Right lobe of liver (tissue), 6 donors: ENCODE results near the gene UBE4B. TPM values are rescaled to one million over a fixed set of nuclear protein-coding genes. Genes with fewer than 3 reads are reported as not detected.

Experiments used
- ATAC-seq, 4 donors: fragments of 200-7000 bp; cut with Tn5 transposase; one replicate each; pipeline ENCODE4 v1.9.1; 2020; ENCODE audit warnings: mild to moderate bottlenecking in 4 of 4, moderate library complexity in 4 of 4
- DNase-seq, 3 donors: peaks; one replicate each; pipeline ENCODE4 v3.0.0-alpha.2; 2020
- H3K27ac ChIP-seq, 3 donors: fragments of 200-600 bp; one replicate each; pipeline ENCODE4 v1.8.0; 2022
- H3K27me3 ChIP-seq, 2 donors: fragments of 200-600 bp; one replicate each; pipeline ENCODE4 v1.8.0; 2022
- H3K36me3 ChIP-seq, 4 donors: fragments of 200-600 bp; sonication (generic) in 1 of 4; one replicate each; pipeline versions ENCODE4 v1.5.1 to v1.8.0; 2017 to 2022; ENCODE audit warnings: control low read depth in 1 of 4
- H3K4me1 ChIP-seq, 4 donors: fragments of 200-600 bp; sonication (generic) in 1 of 4; one replicate each; pipeline versions ENCODE4 v1.5.1 to v1.8.0; 2017 to 2022; ENCODE audit warnings: control low read depth in 1 of 4
- H3K4me3 ChIP-seq, 3 donors: fragments of 200-600 bp; one replicate each; pipeline ENCODE4 v1.8.0; 2022
- H3K9me3 ChIP-seq, 4 donors: fragments of 200-600 bp; sonication (generic) in 1 of 4; one replicate each; pipeline versions ENCODE4 v1.5.1 to v1.8.0; 2017 to 2022; ENCODE audit warnings: control low read depth in 1 of 4
- POLR2A ChIP-seq: fragments of 450-650 bp; IDR thresholded peaks from one replicate; pipeline ENCODE4 v1.6.1; 2017; ENCODE audit warnings: antibody characterized with exemption, mild to moderate bottlenecking
- WGBS: methylation state at CpG from one replicate; pipeline ENCODE4 v1.1.6; 2018; ENCODE audit warnings: low coverage, low lambda C conversion rate; ENCODE audit not compliant: insufficient coverage; ENCODE audit errors: missing lambda C conversion rate; 5-methylcytosine and 5-hydroxymethylcytosine counted together
- intact Hi-C, 2 donors: fragments of 100-400 bp; cut with DNase I; formaldehyde crosslinking; loops; one replicate each; pipeline versions ENCODE4 v1.11.2 to v1.14.1; 2022
- total RNA-seq, 6 experiments: library from RNA; depleted of rRNA in 2 of 6; stranded (reverse); fragments of >200 nt in 2 of 6; fragmentation: NEBNext Ultra II Directional in 3 of 6; extraction: Animal tissue kit (Norgen Biotek cat#: 25700) in 3 of 6; gene quantifications; one replicate each; pipeline versions ENCODE4 v1.1.0 to v1.2.4, GENCODE V29; 2016 to 2023
- TF ChIP-seq, protein P1 (sequence below), 4 donors: fragments of 200-600 bp in 3 of 4; fragments of 450-650 bp in 1 of 4; IDR thresholded peaks; one replicate each; pipeline versions ENCODE4 v1.5.1 to v1.8.0; 2016 to 2022; ENCODE audit warnings: antibody characterized with exemption in 4 of 4, mild to moderate bottlenecking in 2 of 4
- donor health status: DM: no; HTN: yes; CAD: no.
- donor health status: DM: no; HTN: no; CAD: no.
- donor health status: DM: no; HTN: no; CAD: no.
- donor health status: DM: no; HTN: yes; CAD: no.
- donor health status: DM: no; HTN: yes; CAD: no.

The UBE4B gene
- total RNA-seq, 6 experiments from 2014 or later = 11.4 to 27.9 (median 22.6) TPM

DNA sequence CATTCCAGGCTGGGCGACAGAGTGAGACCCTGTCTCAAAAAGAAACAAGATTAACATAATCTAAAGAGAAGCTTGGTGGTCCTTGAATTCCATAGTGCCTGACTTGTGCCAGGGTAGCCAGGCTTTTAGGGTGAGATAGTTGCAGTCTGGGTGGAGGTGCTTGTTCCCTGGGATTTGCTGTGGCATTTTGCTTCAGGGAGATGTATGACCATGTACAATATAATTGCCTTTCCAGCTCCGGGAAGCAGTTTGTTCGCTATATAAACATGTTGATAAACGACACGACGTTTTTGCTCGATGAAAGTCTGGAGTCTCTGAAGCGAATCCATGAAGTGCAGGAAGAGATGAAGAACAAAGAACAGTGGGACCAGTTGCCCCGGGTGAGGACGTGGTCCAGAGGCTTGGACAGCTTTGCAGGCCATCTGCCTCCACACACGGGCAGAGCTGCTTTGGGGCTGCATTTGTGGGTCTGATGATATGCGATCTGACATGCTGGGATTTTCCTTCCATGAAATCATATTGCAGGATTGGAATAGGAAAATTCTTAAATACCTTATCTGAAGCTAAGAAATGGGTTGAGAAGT is 128.2 kb downstream of the UBE4B start:
- Histone ChIP-seq H3K27ac (no peak overlapping the region), H3K4me1 (no peaks in the 10 kb centered on the region), H3K9me3 (no peaks in the 10 kb centered on the region), H3K36me3 (peaks cover 0 to 23% (median 5%) of the 10 kb centered on the region in 4 donors), H3K4me3 (no peak overlapping the region), H3K27me3 (no peaks in the 10 kb centered on the region)
- DNase-seq (no peak), ATAC-seq (no peak)
- TF ChIP-seq, protein P1, sequence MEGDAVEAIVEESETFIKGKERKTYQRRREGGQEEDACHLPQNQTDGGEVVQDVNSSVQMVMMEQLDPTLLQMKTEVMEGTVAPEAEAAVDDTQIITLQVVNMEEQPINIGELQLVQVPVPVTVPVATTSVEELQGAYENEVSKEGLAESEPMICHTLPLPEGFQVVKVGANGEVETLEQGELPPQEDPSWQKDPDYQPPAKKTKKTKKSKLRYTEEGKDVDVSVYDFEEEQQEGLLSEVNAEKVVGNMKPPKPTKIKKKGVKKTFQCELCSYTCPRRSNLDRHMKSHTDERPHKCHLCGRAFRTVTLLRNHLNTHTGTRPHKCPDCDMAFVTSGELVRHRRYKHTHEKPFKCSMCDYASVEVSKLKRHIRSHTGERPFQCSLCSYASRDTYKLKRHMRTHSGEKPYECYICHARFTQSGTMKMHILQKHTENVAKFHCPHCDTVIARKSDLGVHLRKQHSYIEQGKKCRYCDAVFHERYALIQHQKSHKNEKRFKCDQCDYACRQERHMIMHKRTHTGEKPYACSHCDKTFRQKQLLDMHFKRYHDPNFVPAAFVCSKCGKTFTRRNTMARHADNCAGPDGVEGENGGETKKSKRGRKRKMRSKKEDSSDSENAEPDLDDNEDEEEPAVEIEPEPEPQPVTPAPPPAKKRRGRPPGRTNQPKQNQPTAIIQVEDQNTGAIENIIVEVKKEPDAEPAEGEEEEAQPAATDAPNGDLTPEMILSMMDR (IDR thresholded peaks at IDR 0.05) = no peak
- no peak for TF ChIP-seq POLR2A
- 66% methylated on average over 9 of the region's 12 CpGs for WGBS
- intact Hi-C loops = no loop called here

DNA sequence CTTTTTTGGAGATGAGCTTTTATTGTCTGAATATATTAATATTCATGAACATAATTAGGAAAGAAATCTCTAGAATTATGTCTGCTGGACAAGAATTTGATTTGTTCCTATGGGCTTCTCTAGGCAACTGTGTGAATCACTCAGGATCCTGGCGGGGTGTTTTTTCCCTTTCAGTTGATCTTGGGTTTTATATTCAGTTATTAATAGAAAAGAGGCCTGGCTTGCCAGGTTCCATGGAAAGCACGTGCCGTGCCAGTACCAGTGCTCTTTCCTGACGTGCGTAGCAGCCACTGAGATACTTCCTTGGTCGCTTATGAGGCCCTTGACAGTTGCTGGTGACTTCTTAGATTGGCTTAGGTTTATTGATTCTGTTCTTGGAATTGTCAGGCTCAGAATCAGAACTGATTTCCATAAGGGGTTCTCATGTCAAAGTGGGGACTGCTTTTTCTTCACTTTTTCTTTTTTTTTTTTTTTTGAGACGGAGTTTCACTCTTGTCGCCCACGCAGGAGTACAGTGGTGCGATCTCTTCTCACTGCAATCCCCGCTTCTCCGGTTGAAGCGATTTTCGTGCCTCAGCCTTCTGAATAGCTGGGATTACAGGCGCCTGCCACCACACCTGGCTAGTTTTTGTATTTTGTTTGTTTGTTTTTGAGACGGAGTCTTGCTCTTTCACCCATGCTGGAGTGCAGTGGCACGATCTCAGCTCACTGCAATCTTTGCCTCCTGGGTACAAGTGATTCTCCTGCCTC is 129.0 kb downstream of the UBE4B start:
- no peaks in the 10 kb centered on the region for H3K4me1 ChIP-seq
- no peak overlapping the region for H3K27ac ChIP-seq
- no peaks in the 10 kb centered on the region for H3K9me3 ChIP-seq
- ATAC-seq (no peak), DNase-seq (no peak)
- intact Hi-C loops = no loop called here
- no peaks in the 10 kb centered on the region for H3K27me3 ChIP-seq
- no peak for TF ChIP-seq POLR2A
- TF ChIP-seq, protein P1 (IDR thresholded peaks at IDR 0.05) = no peak
- H3K36me3 ChIP-seq = peaks cover 0 to 25% (median 5%) of the 10 kb centered on the region in 4 donors
- H3K4me3 ChIP-seq = no peak overlapping the region
- WGBS = 86% methylated on average over 16 of the region's 17 CpGs

DNA sequence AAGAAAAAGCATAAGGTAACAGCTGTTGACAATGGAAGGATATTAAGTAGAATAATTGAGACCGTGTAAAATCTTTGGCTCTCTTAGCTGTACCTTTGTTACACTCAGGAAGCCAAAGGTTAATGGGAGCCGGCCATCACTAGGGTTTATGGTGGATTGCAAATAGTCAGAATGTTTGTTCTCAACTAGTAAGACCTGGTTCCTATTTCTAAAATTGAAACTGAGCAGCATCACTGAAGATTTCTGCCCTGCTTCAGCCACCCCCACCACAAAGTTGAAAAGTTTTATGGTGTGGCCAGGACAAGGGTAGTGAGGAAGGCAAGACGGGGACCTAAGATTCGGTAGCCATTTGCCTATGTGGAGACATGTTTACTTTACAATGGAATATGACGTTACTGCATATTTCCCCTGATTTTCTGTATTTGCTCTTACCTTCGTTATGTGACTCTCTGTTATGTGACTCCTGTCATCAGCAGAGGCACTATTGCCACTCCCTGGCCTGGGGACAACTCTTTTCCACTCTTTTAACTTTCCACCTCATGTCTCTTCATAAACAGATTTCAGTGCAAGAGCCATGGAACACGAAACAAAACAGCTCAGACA is 136.3 kb downstream of the UBE4B start:
- H3K27ac ChIP-seq = no peak overlapping the region
- H3K4me3 ChIP-seq = no peak overlapping the region
- H3K36me3 ChIP-seq = peaks cover 0 to 48% (median 4%) of the 10 kb centered on the region in 4 donors
- no peaks in the 10 kb centered on the region for H3K4me1 ChIP-seq
- H3K27me3 ChIP-seq = no peaks in the 10 kb centered on the region
- H3K9me3 ChIP-seq = no peaks in the 10 kb centered on the region
- intact Hi-C loops = no loop called here
- 73% methylated on average over 4 of the region's 7 CpGs for WGBS
- no peak for ATAC-seq
- no peak for TF ChIP-seq POLR2A
- TF ChIP-seq, protein P1 (IDR thresholded peaks at IDR 0.05) = no peak
- DNase-seq = no peak

DNA sequence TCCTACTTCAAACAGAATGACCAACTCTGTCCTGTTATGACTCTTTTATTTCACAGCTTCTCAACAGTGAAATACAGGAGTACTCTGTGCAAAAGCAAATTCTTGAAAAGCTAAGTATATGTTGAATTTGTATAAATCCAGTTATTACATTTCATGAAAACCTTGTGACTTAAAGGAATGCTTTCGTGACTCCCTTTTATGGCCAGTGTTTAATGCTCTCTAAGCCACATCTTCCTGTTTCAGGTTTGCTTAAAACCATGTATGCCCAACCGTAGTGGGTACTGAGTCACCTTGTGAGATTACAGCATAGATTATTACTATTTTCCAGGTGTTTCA is 137.4 kb downstream of the UBE4B start:
- 58% methylated on average over 2 of the region's 2 CpGs for WGBS

More for the DNA sequence above, 137.4 kb downstream of the UBE4B start:
- DNase-seq = no peak
- TF ChIP-seq, protein P1 (IDR thresholded peaks at IDR 0.05) = no peak
- no peak for TF ChIP-seq POLR2A
- no peaks in the 10 kb centered on the region for H3K9me3 ChIP-seq
- H3K27me3 ChIP-seq = no peaks in the 10 kb centered on the region
- ATAC-seq = no peak
- no peak overlapping the region for H3K4me3 ChIP-seq
- H3K4me1 ChIP-seq = no peaks in the 10 kb centered on the region
- H3K27ac ChIP-seq = no peak overlapping the region
- intact Hi-C loops = no loop called here
- H3K36me3 ChIP-seq = peaks cover 0 to 42% (median 5%) of the 10 kb centered on the region in 4 donors
